Type B pancreatic cell (in vitro differentiated cells): ENCODE results near the gene TNFAIP8. TPM values are rescaled to one million over a fixed set of nuclear protein-coding genes. Genes with fewer than 3 reads are reported as not detected.
A peak's percentile ranks its signal among the peaks of the same experiment; 100 is the strongest.
"Not testable (repeated sequence)": the region's sequence is repeated elsewhere in the genome, so short reads cannot be mapped to it uniquely, and the experiment has no call there.

ENCODE experiments used
- DNase-seq: peaks from one replicate; pipeline ENCODE4 v3.0.0; 2021; ENCODE audit warnings: mixed read lengths; ENCODE audit not compliant: unreplicated experiment; ENCODE audit errors: extremely low spot score
- H3K27ac Mint-ChIP-seq: 2 replicates; pipeline ENCODE4 v1.8.0; 2021; ENCODE audit warnings: mild to moderate bottlenecking, mixed read lengths
- H3K27me3 Mint-ChIP-seq: 2 replicates; pipeline ENCODE4 v1.8.0; 2021; ENCODE audit warnings: mixed read lengths
- H3K36me3 Mint-ChIP-seq: 2 replicates; pipeline ENCODE4 v1.8.0; 2021; ENCODE audit warnings: mixed read lengths
- H3K4me1 Mint-ChIP-seq: one replicate; pipeline ENCODE4 v1.8.0; 2021; ENCODE audit warnings: mixed read lengths; ENCODE audit not compliant: unreplicated experiment
- H3K4me3 Mint-ChIP-seq: 2 replicates; pipeline ENCODE4 v1.8.0; 2021; ENCODE audit warnings: mild to moderate bottlenecking, mixed read lengths
- H3K9me3 Mint-ChIP-seq: 2 replicates; pipeline ENCODE4 v1.8.0; 2021; ENCODE audit warnings: mixed read lengths
- CTCF ChIP-seq: fragments of 200-600 bp; sonication (generic); conservative IDR thresholded peaks from 2 replicates; pipeline ENCODE4 v1.5.0; 2021; ENCODE audit warnings: antibody characterized with exemption, mild to moderate bottlenecking
- total RNA-seq: library from RNA; stranded (reverse); gene quantifications from 2 replicates; pipeline ENCODE4 v1.2.1, GENCODE V29; 2021; ENCODE audit warnings: low replicate concordance

Gene TNFAIP8
- total RNA-seq, 1 donor from 2014 or later = 11.8 TPM

- Mint-ChIP-seq H3K27ac (peak overlapping the region; percentile 82), H3K9me3 (no peaks in the 10 kb centered on the region), H3K4me1 (peaks cover 12% of the 10 kb centered on the region), H3K36me3 (no peaks in the 10 kb centered on the region), H3K27me3 (no peaks in the 10 kb centered on the region), H3K4me3 (peak overlapping the region; percentile 91)
- peak; percentile 99 for TF ChIP-seq CTCF
- DNase-seq = no peak
Measured at GRCh38 chr5:119411361-119412278, 55.8 kb downstream of the TNFAIP8 start.

- Mint-ChIP-seq H3K4me3 (peak overlapping the region; percentile 91), H3K27ac (peak overlapping the region; percentile 82), H3K27me3 (no peaks in the 10 kb centered on the region), H3K9me3 (no peaks in the 10 kb centered on the region), H3K36me3 (no peaks in the 10 kb centered on the region), H3K4me1 (peaks cover 12% of the 10 kb centered on the region)
- no peak for DNase-seq
- peak; percentile 50 for TF ChIP-seq CTCF
Measured at GRCh38 chr5:119412279-119413227, 56.7 kb downstream of the TNFAIP8 start.

GRCh38 chr5:119414124-119414734 is 58.4 kb downstream of the TNFAIP8 start:
- not testable (repeated sequence) for H3K9me3 Mint-ChIP-seq, DNase-seq, H3K27ac Mint-ChIP-seq, H3K36me3 Mint-ChIP-seq, H3K27me3 Mint-ChIP-seq, H3K4me3 Mint-ChIP-seq
- peaks cover 12% of the 10 kb centered on the region for H3K4me1 Mint-ChIP-seq

GRCh38 chr5:119417891-119418605 is 62.2 kb downstream of the TNFAIP8 start:
- no peaks in the 10 kb centered on the region for H3K4me1 Mint-ChIP-seq
- H3K36me3 Mint-ChIP-seq = no peaks in the 10 kb centered on the region
- no peak overlapping the region for H3K4me3 Mint-ChIP-seq
- no peak for DNase-seq
- no peaks in the 10 kb centered on the region for H3K9me3 Mint-ChIP-seq
- no peak overlapping the region for H3K27ac Mint-ChIP-seq
- no peaks in the 10 kb centered on the region for H3K27me3 Mint-ChIP-seq
- no peak for TF ChIP-seq CTCF

GRCh38 chr5:119418606-119419100 is 62.8 kb downstream of the TNFAIP8 start:
- Mint-ChIP-seq H3K4me1 (no peaks in the 10 kb centered on the region), H3K4me3 (no peak overlapping the region), H3K27me3 (no peaks in the 10 kb centered on the region), H3K27ac (peak overlapping the region; percentile 79), H3K9me3 (no peaks in the 10 kb centered on the region), H3K36me3 (no peaks in the 10 kb centered on the region)
- TF ChIP-seq CTCF = no peak
- no peak for DNase-seq
